A375 (cell line): ENCODE results near the gene CLPX. TPM values are rescaled to one million over a fixed set of nuclear protein-coding genes. Genes with fewer than 3 reads are reported as not detected.

Experiments
- small RNA-seq: library from RNA; depleted of rRNA; stranded (forward); fragments of <200 nt; gene quantifications from one replicate; pipeline ENCODE3, GENCODE V24; 2014
- total RNA-seq: library from RNA; depleted of rRNA; stranded (reverse); fragments of >200 nt; shearing (Covaris generic); gene quantifications from 2 replicates; pipeline ENCODE4 v1.2.3, GENCODE V29; 2014; rRNA removed

Gene CLPX
- total RNA-seq, result 26.7 and 40.7 TPM in 2 replicates

DNA sequence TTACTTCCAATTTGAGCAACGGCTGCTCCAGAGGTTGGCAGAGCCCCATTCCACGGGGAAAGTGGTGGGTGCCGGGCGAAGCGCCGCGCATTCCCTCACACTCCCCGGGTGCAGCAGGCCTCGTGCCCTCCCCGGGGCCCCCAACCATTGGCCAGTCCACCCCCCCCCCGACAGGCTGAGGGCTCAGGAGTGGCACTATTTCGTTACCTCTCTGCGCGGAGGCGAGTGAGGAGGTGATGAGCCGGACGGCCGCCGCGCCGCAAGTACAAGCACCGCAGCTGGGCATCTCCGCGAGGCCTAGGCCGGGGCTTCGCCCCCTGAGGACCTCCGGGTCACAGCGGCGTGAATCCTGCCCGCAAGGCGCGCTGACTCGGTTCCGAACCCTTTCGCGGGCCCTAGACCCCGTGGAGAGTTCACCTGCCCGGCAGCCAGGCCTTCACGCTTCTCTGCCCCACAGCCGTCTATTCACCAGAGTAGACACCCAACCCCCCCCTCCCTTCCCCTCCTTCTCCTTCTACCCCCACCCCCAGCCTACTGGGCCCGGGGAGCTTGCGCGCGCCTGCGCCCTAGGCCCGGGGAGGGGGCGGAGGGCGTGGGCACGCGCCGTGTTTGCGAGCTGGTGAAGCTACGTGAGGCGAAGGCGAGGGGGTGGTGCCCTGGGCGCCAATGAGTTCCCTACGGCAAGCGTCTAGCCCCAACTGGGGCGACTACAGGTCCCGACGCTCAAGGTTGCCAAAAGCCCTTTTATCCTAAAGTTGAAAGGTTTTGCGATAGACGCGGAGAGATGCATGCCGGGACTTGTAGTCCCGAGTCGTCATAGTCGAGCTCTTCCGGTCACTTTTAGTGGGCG, at the start of gene CLPX:
Gene CLPX, minus strand, starts transcription at position 475 of the 850 bp plus-strand sequence. Its CDS starts 189 bp downstream, at position 286.

GRCh38 chr15:65210770-65211481, 25.8 kb upstream of the CLPX start, which contains the start of gene CILP:
Gene CILP, minus strand, starts transcription at chr15:65211473. Its CDS starts 1,718 bp downstream, at chr15:65209755.

DNA sequence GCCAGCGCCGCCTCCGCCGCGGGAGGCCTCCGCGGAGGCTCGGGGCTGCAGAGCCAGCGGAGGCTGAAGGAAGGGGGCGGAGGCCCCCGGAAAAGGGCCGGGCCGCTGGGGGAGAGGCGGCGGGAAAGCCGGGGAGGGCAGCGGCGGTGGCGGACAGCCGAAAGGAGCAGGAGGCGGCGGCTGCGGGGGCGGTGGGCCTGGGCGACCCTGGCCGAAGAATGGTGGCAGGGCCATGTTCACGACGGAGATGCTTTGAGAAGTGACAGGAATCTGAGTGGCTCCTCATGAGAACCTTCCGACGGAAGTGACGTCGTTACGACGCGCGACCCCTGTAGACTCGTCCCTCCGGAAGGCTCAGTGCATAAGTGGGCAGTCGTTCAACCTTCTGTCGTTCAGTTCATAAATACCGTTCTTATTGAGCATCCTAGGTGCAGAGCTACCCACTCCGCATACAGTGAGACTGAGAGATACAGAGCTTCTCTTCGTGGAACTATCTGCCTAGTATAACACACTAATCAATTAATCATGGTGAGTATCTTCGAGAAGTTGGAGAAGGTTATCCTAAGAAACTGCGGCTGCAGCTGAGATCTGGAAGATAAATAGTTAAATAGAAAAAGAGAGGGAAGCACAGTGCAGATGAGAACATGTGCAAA, 51.5 kb downstream of the CLPX start, which contains the start of gene PDCD7:
Gene PDCD7, minus strand, starts transcription at position 261 of the 653 bp plus-strand sequence. Its CDS starts 27 bp downstream, at position 234.

GRCh38 chr15:65115086-65115485, 70.1 kb downstream of the CLPX start, which contains the start of gene UBAP1L:
Gene UBAP1L, minus strand, starts transcription at chr15:65115200. Its CDS starts 8,985 bp downstream, at chr15:65106215.

Small RNAs within 50 kb of the gene (small RNA-seq; reads per million reads assigned to genes)
- not detected for gene AC013553.1
- not detected for gene AC068213.1
- not detected for gene RNU6-686P

Other genes starting within 250 kb of the CLPX start
- 44.2 and 48.8 TPM in 2 replicates for gene SPG21, start 195.4 kb downstream of the CLPX start, total RNA-seq
- gene MTFMT, start 155.7 kb downstream of the CLPX start, total RNA-seq, result 21.9 and 77.4 TPM in 2 replicates
- not detected in 2 replicates for gene SLC51B, start 140.0 kb downstream of the CLPX start, total RNA-seq
- 0.29 and 0.60 TPM in 2 replicates for gene RASL12, start 117.4 kb downstream of the CLPX start, total RNA-seq
- not detected in 2 replicates for gene KBTBD13, start 108.6 kb downstream of the CLPX start, total RNA-seq
- 0.93 and 0.98 TPM in 2 replicates for gene UBAP1L, start 70.1 kb downstream of the CLPX start, total RNA-seq
- 22.2 and 25.5 TPM in 2 replicates for gene PDCD7, start 51.5 kb downstream of the CLPX start, total RNA-seq
- gene CILP, start 26.1 kb upstream of the CLPX start, total RNA-seq, result not detected in 2 replicates
- 7.2 and 9.1 TPM in 2 replicates for gene PARP16, start 101.5 kb upstream of the CLPX start, total RNA-seq
- not detected in 2 replicates for gene RNU5A-1, start 110.7 kb upstream of the CLPX start, total RNA-seq
- not detected in 2 replicates for gene RNU5B-1, start 119.3 kb upstream of the CLPX start, total RNA-seq
- gene IGDCC3, start 192.7 kb upstream of the CLPX start, total RNA-seq, result 0.08 TPM in 1 of 2 replicates, not detected in the other
- 0.11 TPM in 1 of 2 replicates, not detected in the other for gene IGDCC4, start 237.6 kb upstream of the CLPX start, total RNA-seq